ENCODE measurements around the gene PSMA8. TPM values are rescaled to one million over a fixed set of nuclear protein-coding genes. Genes with fewer than 3 reads are reported as not detected.

Gene PSMA8
- total RNA-seq, 1 experiment from 2014 or later: not detected

DNA sequence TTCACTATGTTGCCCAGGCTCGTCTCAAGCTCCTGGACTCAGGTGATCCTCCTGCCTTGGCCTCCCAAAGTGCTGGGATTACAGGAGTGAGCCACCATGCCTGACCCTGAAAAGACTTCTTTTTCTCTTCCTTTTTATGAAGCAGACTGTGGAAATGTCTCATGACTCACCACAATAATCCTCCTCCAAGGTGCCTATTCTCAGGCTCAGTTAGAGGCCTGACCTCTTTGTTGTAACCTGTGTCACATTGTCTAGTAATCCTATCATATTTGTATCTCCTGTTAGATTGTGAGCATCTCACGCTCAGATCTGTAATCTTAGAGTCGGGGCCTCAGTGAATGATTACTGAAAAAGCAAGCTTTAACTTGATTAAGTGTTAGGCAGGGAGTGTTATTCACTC, 74.3 kb downstream of the PSMA8 start:
- no peak for TF ChIP-seq EZH2 (IDR thresholded peaks at IDR 0.05; ENCODE audit: borderline replicate concordance, low read depth, low read length, poor library complexity, severe bottlenecking)
- TF ChIP-seq, protein P1, sequence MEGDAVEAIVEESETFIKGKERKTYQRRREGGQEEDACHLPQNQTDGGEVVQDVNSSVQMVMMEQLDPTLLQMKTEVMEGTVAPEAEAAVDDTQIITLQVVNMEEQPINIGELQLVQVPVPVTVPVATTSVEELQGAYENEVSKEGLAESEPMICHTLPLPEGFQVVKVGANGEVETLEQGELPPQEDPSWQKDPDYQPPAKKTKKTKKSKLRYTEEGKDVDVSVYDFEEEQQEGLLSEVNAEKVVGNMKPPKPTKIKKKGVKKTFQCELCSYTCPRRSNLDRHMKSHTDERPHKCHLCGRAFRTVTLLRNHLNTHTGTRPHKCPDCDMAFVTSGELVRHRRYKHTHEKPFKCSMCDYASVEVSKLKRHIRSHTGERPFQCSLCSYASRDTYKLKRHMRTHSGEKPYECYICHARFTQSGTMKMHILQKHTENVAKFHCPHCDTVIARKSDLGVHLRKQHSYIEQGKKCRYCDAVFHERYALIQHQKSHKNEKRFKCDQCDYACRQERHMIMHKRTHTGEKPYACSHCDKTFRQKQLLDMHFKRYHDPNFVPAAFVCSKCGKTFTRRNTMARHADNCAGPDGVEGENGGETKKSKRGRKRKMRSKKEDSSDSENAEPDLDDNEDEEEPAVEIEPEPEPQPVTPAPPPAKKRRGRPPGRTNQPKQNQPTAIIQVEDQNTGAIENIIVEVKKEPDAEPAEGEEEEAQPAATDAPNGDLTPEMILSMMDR (conservative IDR thresholded peaks at IDR 0.05; ENCODE audit: low read depth, low read length): no peak
- Histone ChIP-seq H3K4me1 (ENCODE audit: insufficient read depth, low read length, poor library complexity, severe bottlenecking) (no peaks in the 10 kb centered on the region), H3K9me3 (ENCODE audit: low read depth, low read length, poor library complexity, severe bottlenecking) (no peaks in the 10 kb centered on the region), H3K36me3 (ENCODE audit: insufficient read depth, low read length, poor library complexity, severe bottlenecking) (no peaks in the 10 kb centered on the region), H3K4me3 (ENCODE audit: low read depth, low read length, poor library complexity, severe bottlenecking) (no peak overlapping the region), H3K27ac (ENCODE audit: low read depth, low read length, poor library complexity, severe bottlenecking) (no peak overlapping the region), H3K27me3 (replicated peaks; ENCODE audit: insufficient read depth, low read depth, low read length, poor library complexity) (no peaks in the 10 kb centered on the region)
- DNase-seq (ENCODE audit: low spot score): no peak
- POLR2A ChIA-PET (ENCODE audit: low non-redundant PET): no interaction called here
- intact Hi-C loops (cut with micrococcal nuclease; ENCODE audit: unreplicated experiment): no loop called here
- CTCF ChIA-PET: no interaction called here
- BruUV-seq (replicated peaks): no TSS peak

DNA sequence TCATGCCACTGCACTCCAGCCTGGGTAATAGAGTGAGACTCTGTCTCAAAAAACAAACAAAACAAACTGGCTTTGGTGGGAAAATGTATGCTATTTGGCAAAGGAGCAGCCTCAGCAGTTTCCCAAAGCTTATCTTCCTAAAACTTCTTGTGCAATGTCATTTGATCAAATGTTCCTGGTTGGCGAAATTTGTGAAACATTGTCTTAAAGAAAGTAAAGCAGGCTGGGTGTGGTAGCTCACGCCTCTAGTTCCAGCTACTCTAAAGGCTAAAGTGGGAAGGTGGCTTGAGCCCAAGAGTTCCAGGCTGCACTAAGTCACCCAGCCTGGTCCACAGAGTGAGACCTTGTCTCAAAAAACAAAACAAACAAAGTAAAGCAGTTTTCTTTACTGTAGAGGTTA, 75.3 kb downstream of the PSMA8 start:
- BruUV-seq (replicated peaks): no TSS peak
- no peak overlapping the region for H3K27ac ChIP-seq (ENCODE audit: low read depth, low read length, poor library complexity, severe bottlenecking)
- H3K4me1 ChIP-seq (ENCODE audit: insufficient read depth, low read length, poor library complexity, severe bottlenecking): no peaks in the 10 kb centered on the region
- H3K27me3 ChIP-seq (replicated peaks; ENCODE audit: insufficient read depth, low read depth, low read length, poor library complexity): no peaks in the 10 kb centered on the region
- intact Hi-C loops (cut with micrococcal nuclease; ENCODE audit: unreplicated experiment): no loop called here
- ChIA-PET POLR2A (ENCODE audit: low non-redundant PET) (no interaction called here), CTCF (no interaction called here)
- H3K36me3 ChIP-seq (ENCODE audit: insufficient read depth, low read length, poor library complexity, severe bottlenecking): no peaks in the 10 kb centered on the region
- no peak for TF ChIP-seq EZH2 (IDR thresholded peaks at IDR 0.05; ENCODE audit: borderline replicate concordance, low read depth, low read length, poor library complexity, severe bottlenecking)
- TF ChIP-seq, protein P1 (conservative IDR thresholded peaks at IDR 0.05; ENCODE audit: low read depth, low read length): no peak
- H3K4me3 ChIP-seq (ENCODE audit: low read depth, low read length, poor library complexity, severe bottlenecking): no peak overlapping the region
- DNase-seq (ENCODE audit: low spot score): no peak
- no peaks in the 10 kb centered on the region for H3K9me3 ChIP-seq (ENCODE audit: low read depth, low read length, poor library complexity, severe bottlenecking)

- H3K27ac ChIP-seq (ENCODE audit: low read depth, low read length, poor library complexity, severe bottlenecking): no peak overlapping the region
- intact Hi-C loops (cut with micrococcal nuclease; ENCODE audit: unreplicated experiment): no loop called here
- CTCF ChIA-PET: no interaction called here
These were observed 76.5 kb downstream of the PSMA8 start for GRCh38 chr18:26210147-26210546.

More at GRCh38 chr18:26210147-26210546, 76.5 kb downstream of the PSMA8 start:
- Histone ChIP-seq H3K4me1 (ENCODE audit: insufficient read depth, low read length, poor library complexity, severe bottlenecking) (no peaks in the 10 kb centered on the region), H3K27me3 (replicated peaks; ENCODE audit: insufficient read depth, low read depth, low read length, poor library complexity) (no peaks in the 10 kb centered on the region), H3K36me3 (ENCODE audit: insufficient read depth, low read length, poor library complexity, severe bottlenecking) (no peaks in the 10 kb centered on the region), H3K4me3 (ENCODE audit: low read depth, low read length, poor library complexity, severe bottlenecking) (no peak overlapping the region), H3K9me3 (ENCODE audit: low read depth, low read length, poor library complexity, severe bottlenecking) (no peaks in the 10 kb centered on the region)
- no peak for DNase-seq (ENCODE audit: low spot score)
- BruUV-seq (replicated peaks): no TSS peak
- POLR2A ChIA-PET (ENCODE audit: low non-redundant PET): no interaction called here
- TF ChIP-seq, protein P1 (conservative IDR thresholded peaks at IDR 0.05; ENCODE audit: low read depth, low read length): no peak
- TF ChIP-seq EZH2 (IDR thresholded peaks at IDR 0.05; ENCODE audit: borderline replicate concordance, low read depth, low read length, poor library complexity, severe bottlenecking): no peak

Measured in A673 (cell line).